ENCODE data around the gene GRIK3.

GRIK3 gene

DNA sequence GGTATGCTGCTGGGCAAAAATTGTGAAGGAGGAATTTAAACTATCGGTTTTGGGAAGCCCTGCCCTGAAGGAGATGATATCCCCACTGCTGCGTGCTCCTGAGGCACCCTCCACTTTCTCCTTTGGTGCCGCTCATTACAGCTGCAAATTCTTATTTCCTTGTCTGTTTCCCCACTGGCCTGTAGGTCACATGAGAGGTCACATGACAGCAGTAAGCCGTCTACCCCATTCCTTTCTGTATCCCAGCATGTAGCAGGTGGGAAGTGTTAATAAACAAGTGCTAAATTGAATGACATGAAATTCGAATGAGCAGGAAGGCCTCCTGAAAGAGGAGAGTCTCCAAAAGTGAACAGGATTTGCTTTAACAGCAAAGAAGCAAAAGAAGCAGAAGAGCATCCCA is 58.7 kb downstream of the GRIK3 start:
- no peak for DNase-seq

DNA sequence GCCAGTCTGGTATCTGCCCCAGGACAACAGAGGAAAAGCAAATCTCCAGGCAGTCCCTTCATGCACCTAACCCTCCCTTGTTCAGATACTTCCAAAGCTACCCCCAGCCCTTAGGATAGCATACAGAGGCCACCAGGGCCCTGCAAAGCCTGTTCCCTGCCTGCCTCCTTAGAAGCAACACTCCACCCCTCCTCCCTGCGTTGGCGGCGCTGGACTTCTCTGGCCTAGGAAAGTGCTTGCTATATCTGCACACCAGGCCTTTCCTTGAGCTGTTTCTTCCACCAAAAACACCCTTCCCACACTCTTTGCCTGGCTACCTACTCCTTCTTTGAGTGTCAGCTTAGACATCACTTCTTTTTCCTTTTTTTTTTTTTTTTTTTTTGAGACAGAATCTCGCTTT is 61.3 kb downstream of the GRIK3 start:
- no peak for DNase-seq

DNA sequence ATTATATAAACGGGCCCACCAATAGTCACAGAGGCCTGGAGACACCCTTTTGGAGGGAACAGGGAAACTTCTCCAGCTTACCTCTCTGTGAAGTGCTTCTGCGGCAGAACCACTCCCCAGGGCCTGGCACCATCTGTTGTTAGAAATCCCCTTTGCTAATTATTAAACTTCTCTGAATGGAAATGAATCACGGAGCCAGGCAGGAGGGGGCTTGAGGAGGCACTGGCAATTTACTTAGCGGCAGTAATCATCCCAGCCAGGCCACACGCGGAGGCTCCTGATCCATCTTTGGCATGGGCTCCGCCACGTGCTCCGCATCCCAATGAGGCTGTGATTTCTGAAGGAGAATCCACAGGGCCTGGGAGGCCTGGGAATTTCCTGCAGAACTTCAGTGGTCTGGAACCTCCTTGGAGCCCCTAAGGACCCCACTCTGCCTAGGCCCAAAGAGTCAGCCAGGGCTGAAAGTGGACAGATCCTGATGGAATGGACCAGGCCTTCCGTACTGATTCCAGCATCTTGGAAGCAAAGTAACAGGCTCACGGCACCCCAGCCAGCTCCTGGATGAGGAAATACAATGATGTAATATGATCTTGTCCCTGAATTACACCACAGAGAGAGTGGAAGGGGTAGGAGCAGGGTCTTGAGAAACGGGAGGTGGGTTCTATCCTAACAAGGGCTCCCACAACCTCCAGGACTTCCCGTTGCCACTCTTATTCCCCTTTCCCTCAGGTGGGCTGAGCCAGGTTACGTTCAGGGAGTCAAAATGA is 62.3 kb downstream of the GRIK3 start:
- peak; percentile 81 to 91 for DNase-seq

DNA sequence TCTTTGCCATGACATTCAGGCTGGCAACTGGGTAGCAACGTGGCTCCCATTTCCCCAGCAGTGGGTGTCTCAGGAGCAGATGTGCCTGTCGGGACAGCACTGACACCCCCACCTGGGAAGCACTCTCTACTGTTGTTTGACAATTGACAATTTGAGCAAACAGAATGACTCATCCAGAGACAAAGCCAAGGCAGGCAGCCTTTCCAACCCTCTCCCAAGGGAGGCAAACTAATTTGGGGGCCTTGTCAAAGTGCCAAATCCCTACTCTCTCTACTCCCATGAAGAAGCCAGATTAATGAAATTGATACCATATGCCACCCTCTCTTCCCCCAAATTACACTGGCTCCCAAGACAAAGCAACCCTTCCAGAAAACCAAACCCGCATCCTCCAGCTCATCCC is 65.6 kb downstream of the GRIK3 start:
- DNase-seq: peak; percentile 96 to 98

DNA sequence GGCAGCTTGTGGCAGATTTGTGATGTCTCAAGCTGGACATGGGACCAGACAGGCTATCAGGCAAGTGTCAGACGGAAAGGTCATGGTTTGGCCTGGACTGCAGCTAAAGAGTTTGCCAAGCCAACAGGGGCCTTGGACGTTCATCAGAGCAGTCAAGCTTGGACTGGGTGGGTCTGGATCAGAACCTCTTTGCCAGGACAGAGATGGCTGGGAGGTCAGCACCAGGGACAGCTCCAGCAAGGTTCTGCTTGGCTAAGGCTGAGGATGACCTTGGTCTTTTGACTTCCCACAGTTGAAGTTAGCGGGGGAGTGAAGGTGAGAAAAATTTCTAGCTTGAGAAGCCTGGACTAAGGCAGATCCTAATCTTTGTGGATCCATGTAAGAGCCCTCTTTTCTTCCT is 68.1 kb downstream of the GRIK3 start:
- DNase-seq: no peak

- DNase-seq: peak in 1 of 2 experiments; percentile 35
These were observed 68.8 kb downstream of the GRIK3 start for GRCh38 chr1:36965275-36966159.

DNA sequence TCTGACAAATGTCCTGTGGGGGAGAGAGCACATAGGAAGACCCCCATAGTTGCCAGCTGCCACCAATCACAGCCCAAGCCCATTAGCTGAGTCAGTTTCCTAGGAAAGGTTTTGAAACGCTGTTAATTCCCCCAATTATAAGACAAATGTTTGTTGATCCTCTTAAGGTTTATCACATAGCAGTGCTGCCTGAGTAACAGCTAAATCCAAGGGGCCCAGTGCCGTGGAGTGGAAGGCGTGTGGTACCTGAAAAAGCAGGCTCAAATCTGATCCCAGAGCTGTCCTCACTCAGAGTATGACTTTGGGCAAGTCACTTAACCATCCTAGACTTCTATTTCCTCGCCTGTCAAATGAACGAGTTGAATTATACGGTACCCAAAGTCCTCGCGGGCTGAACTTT is 69.5 kb downstream of the GRIK3 start:
- no peak for DNase-seq

DNA sequence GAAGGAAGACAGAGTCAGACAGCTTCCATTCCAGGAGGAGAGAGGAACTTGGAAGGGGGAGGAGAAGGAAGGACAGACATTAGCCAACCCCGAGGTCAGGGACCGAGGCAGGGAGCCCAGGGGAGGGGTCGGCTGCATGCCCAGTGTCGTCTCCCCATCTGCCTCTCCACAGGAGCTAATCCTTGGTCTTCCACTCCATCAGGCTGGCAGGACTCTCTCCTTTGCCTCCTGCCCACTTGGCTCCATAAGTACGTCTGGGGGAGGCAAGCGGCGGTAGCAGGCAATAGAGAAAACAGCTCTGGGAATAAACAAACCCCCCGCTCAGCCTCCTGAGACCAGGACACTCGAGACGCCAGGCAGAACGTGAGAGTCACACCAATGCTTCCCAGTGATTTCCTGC is 71.3 kb downstream of the GRIK3 start:
- DNase-seq: peak; percentile 85 to 95

- DNase-seq: no peak
These were observed 73.2 kb downstream of the GRIK3 start for GRCh38 chr1:36961062-36961615.

DNA sequence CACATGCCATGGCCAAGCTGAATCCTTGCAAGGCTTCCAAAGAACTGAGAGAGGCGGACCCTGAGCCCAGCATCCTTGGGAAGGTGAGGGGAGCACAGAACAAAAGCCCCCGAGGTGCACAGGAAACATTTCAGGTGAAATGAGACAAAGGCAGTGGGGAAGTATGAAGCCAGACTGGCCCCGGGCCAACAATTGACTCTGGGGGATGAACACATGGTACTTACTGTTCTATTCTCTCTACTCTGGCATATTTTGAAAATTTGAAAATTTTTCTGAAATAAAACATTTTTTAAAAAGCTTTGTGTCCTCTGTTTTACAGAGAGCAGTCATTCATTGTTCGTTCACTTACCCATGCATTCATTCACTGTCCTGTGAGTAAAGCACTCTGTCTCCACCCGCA is 77.7 kb downstream of the GRIK3 start:
- no peak for DNase-seq

DNA sequence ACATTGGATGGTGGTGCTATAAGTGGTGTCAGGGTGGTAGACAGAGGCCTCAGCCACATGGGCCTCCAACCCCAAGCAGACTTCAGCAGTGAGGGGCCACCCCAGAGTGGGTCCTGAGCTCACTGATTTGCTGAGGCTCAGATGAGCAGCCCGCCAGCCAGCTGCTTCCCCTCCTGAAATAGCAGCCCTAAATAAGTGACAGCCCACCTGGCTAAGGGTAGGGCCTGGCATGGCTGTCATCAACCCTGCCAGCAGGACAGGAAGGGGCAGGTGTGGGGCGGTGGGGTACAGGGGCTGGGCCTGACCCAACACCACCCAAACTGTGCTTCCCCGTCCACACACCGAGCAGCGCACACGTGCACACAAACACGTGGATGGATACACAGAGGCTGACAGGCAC is 79.3 kb downstream of the GRIK3 start:
- no peak for DNase-seq

DNA sequence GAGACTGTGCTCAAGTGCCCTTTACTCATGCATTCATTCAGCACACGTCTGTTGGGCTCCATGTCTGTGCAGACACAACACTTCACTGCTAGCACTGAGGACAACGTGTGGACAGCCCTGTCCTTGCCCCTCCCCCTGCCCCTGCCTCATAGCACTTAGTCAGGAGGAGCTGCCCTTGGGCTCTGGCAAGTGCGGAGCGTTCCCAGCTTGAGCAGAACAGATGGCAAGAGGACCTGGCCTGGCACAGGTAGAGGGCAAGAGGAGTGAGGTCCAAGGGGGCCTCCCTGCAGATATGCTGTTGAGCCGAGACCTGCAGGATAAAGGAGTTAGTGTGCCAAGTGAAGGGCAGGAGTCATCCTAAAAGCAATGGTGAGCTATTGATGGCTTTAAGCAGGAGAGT is 81.3 kb downstream of the GRIK3 start:
- no peak for DNase-seq

- DNase-seq: no peak
These were observed 82.6 kb downstream of the GRIK3 start for GRCh38 chr1:36951761-36952160.

DNA sequence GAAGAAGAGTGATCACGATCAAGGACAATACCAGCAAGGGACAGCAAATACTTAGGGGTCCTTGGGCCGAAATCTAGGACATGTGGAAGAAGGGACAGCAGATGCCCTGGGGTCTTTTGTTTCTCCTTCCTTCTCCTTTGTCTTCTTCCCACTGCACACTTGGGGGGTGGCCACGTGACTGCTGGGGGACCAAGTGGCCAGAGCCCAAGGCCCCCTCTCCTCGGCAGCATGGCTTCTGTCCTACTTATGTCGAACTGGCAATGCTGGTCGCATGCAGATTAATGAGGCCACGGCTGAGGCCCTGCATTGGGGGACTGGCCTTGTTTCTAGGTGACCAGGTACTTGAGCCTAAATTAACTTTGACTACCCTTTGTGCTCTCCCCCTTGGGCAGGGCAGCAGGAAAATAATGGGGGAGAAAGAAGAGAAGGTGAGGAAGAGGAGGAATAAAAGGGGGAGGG is 83.0 kb downstream of the GRIK3 start:
- DNase-seq: no peak

DNA sequence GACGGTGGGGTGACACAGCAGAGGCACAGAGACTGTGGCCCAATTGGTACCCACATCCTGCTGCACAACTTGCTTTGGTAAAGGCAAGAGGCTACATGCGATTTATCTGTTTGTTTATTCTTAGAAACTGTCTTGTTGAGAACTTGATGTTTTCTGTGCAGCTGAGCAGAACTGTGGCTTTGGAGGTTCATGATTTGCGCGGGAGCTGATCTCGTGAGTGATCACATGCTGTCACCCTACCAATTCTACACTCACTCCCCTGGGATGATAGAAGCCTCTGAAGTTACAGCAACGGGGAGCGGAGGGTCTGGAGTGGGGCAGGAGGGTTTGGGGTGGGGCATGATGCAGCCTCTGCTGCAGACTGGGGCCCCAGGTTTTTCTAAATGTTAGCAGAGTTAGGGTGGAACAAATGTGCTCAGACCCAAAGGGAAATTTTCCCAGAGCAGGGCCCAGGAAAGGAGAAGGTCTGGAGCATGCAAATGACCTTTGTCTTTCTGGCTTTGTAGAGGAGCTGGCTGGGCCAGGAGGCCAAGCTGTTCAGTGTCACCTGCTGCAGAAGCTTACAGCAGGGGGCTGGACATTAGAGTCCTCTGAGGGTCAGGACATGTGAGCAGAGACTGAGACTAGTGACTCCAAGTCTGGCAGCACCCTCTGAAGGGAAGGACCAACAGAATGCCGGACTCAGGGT is 83.6 kb downstream of the GRIK3 start:
- no peak for DNase-seq

- no peak for DNase-seq
These were observed 85.7 kb downstream of the GRIK3 start for GRCh38 chr1:36948606-36949005.

DNA sequence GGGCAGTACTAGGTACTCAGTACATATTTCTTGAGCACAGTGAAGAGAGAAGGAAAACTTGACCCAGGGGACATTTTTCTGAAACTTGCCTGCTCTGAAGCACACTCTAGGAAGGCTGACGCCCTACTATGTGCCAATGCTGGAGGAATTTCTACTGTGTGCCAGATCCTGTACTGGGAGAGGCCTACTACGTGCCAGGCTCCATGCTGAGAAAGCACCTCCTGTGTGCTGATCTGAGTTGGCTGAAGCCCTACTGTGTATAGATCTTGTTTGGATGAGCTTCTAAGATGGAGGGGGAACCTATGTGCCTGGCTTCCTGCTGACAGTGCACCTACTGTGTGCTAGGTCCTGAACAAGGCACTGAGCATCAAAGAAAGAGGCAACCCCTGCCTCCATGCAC is 86.2 kb downstream of the GRIK3 start:
- no peak for DNase-seq

- no peak for DNase-seq
These were observed 86.9 kb downstream of the GRIK3 start for GRCh38 chr1:36947384-36947783.

DNA sequence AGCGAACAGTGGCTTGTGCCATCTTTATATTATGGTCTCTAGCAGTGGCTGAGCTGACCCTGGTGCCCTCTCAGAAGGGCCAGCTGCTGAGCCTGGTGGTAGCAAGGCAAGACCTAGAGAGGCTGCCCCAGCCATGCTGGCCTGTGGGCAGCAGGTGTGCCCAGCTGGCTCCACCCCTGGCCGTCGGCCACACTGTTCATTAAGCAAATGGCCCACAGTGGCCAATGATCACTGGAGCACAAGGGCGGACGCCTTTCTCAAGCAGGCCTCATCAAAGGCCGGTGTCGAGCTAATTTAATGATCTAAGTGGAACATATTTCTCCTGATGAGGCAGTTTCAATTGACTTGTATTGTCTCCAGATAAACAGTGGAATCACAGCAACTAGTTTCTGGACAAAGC is 89.4 kb downstream of the GRIK3 start:
- no peak for DNase-seq

DNA sequence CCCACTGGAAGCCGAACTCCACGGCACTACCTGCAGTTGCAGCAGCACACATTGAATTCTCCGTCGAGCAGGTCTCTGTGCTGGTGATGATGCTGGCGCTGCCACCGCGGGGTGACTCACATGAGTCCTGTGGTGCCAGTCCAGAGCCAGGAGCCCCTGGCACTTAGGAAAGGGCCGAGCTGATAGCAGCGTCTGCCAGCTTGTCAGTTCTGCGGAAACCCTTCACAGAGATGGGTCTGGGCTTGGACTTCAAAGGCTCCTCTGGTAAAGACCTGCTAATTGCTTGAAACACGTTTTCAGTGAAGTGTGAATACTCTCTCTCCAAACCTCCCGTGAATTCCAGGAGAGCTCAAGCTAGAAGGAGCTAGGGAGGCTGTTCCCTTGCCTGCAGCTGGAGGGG is 92.2 kb downstream of the GRIK3 start:
- DNase-seq: peak in 1 of 2 experiments; percentile 24

DNA sequence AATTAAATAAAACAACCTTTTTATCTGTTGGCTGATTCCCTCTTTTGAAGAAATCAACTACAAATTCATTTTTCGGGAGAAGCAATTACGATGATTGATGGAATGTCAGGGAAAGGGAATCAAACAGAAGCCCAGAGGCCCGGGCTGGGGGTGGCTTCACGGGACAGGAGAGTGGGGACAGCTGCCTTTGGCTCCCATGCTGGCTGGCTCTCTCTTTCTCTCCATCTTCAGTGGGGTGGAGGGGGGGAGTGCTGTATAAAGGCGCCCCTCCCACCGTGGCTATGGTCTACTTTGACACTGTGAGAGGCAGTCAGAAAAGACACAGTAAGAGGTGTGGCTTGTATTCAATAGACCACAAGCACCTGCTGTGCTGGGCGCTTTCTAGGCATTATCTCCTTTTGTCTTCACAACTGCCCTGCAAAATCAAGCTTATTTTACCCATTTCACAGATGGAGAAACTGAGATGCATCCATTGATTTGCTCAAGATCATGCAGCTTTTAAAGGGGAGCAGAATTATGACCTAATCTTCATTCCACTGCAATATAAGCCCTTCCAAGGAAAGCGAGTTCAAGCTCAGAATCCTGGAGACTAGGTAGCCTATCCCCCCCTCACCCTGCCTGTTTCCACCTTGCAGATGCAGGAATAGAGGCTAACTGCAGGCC is 92.9 kb downstream of the GRIK3 start:
- DNase-seq: no peak

DNA sequence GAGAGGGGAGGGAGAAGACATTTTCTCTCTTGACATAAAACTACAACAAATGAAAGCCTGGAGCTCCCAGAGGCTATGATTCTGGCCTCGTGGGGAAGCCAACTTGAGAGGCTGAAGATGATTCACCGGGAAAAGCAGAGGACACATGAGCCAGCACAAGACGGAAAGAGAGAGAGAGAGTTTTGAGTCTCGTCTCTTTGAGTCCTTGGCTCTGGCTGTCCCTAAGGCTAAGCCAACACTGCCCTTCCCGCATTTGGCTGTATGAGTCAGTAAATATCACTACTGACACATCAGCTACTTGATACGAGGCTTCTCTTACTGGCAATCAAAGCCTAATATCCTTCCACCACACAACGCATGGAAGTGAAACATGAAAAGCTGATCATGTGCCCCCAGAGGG is 95.5 kb downstream of the GRIK3 start:
- DNase-seq: peak in 1 of 2 experiments; percentile 52

DNA sequence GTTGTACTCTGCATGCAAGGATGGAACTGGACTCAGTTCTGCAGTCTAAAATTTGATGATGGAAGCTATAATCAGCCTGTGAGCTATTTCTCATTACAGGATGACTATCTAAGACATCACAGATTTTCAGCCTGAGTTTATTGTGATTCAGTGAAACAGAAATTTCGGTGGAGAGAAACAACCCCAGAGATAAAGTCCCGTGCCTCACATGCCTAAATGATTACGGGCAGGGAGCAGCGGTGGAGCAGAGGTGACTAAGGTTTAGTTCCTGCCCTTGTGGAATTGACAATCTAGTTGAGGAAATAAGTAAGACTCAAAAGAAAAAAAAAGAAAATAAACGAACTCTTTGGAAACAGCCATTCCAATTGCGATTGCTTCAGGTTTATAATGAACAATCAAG is 96.9 kb downstream of the GRIK3 start:
- no peak for DNase-seq
